ENCODE measurements around the gene CHST11.

The CHST11 gene

DNA sequence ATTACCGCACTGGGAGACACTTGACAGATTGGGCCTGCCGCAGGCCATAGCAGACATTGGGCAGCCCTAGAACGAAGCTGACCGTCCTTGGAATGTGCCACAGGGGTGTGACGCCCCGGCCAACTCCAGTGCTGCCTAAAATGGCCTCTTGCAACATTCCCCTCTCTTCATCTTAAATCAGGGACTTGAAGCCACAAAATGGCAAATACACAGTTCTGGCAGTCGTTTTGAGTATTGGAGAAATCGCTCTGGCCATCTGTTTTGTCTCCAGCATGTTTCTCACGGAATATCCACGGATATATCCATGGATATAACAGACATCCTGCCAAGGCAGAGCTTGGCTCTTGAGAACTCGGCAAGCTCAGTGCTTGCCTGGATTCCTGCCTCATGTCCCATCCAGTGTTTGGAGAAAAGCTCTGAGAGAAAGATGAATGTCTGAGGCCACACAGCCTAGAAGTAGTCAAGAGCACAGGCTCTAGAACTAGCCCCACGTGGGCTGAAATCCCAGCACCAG, 158.4 kb downstream of the CHST11 start:
- Histone ChIP-seq H2AFZ (ENCODE audit: low read depth, low read length, severe bottlenecking) (no peak overlapping the region), H3K4me2 (ENCODE audit: low read depth, low read length, poor library complexity, severe bottlenecking) (no peak overlapping the region), H3K9me2 (replicated peaks; ENCODE audit: insufficient read depth, low read length) (no peaks in the 10 kb centered on the region), H3K4me3 (ENCODE audit: insufficient read depth, low read length, poor library complexity, severe bottlenecking) (no peak overlapping the region), H3K27me3 (ENCODE audit: low read length) (no peaks in the 10 kb centered on the region), H3K9ac (ENCODE audit: low read length) (no peak overlapping the region), H3K36me3 (ENCODE audit: low read length) (no peaks in the 10 kb centered on the region), H3K9me3 (ENCODE audit: insufficient read depth, low read length) (no peaks in the 10 kb centered on the region), H4K20me1 (ENCODE audit: low read depth, low read length) (no peaks in the 10 kb centered on the region), H3K27ac (ENCODE audit: low read depth, low read length) (no peak overlapping the region), H3K79me2 (ENCODE audit: insufficient read depth, low read length) (no peaks in the 10 kb centered on the region), H3F3A (ENCODE audit: insufficient read depth) (no peaks in the 10 kb centered on the region)
- TF ChIP-seq, protein P1, sequence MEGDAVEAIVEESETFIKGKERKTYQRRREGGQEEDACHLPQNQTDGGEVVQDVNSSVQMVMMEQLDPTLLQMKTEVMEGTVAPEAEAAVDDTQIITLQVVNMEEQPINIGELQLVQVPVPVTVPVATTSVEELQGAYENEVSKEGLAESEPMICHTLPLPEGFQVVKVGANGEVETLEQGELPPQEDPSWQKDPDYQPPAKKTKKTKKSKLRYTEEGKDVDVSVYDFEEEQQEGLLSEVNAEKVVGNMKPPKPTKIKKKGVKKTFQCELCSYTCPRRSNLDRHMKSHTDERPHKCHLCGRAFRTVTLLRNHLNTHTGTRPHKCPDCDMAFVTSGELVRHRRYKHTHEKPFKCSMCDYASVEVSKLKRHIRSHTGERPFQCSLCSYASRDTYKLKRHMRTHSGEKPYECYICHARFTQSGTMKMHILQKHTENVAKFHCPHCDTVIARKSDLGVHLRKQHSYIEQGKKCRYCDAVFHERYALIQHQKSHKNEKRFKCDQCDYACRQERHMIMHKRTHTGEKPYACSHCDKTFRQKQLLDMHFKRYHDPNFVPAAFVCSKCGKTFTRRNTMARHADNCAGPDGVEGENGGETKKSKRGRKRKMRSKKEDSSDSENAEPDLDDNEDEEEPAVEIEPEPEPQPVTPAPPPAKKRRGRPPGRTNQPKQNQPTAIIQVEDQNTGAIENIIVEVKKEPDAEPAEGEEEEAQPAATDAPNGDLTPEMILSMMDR (IDR thresholded peaks at IDR 0.05; ENCODE audit: insufficient read depth, low read length, poor library complexity, severe bottlenecking) = no peak
- TF ChIP-seq EZH2phosphoT487 (conservative IDR thresholded peaks at IDR 0.05; ENCODE audit: low read length) = no peak

DNA sequence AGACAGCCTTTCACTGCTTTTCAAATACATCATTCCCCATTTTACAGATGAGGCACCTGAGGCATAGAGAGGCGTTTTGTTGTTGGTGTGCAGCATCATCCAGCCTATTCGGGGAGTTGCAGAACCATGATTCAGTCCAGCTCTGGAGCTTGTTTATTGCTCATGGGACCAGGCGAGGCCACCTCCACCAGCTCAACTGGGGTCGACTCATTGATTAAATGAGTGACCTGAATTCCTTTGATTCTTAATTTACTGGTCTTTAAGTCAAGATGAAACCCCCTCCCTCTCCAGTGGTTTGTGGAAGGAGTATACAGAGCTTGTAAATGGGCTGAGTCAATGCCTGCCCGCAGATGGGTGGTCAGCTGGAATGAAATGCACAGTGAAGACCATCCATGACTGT, 161.9 kb downstream of the CHST11 start:
- Histone ChIP-seq H3K4me3 (ENCODE audit: insufficient read depth, low read length, poor library complexity, severe bottlenecking) (no peak overlapping the region), H3K27ac (ENCODE audit: low read depth, low read length) (no peak overlapping the region), H2AFZ (ENCODE audit: low read depth, low read length, severe bottlenecking) (no peak overlapping the region), H3K36me3 (ENCODE audit: low read length) (no peaks in the 10 kb centered on the region), H3K9me2 (replicated peaks; ENCODE audit: insufficient read depth, low read length) (no peaks in the 10 kb centered on the region), H3K27me3 (ENCODE audit: low read length) (no peaks in the 10 kb centered on the region), H3F3A (ENCODE audit: insufficient read depth) (no peaks in the 10 kb centered on the region), H3K9me3 (ENCODE audit: insufficient read depth, low read length) (no peaks in the 10 kb centered on the region), H3K4me2 (ENCODE audit: low read depth, low read length, poor library complexity, severe bottlenecking) (no peak overlapping the region), H3K79me2 (ENCODE audit: insufficient read depth, low read length) (no peaks in the 10 kb centered on the region), H4K20me1 (ENCODE audit: low read depth, low read length) (no peaks in the 10 kb centered on the region), H3K9ac (ENCODE audit: low read length) (no peak overlapping the region)
- TF ChIP-seq, protein P1 (IDR thresholded peaks at IDR 0.05; ENCODE audit: insufficient read depth, low read length, poor library complexity, severe bottlenecking) = no peak
- no peak for TF ChIP-seq EZH2phosphoT487 (conservative IDR thresholded peaks at IDR 0.05; ENCODE audit: low read length)

- H3K9me2 ChIP-seq (replicated peaks; ENCODE audit: insufficient read depth, low read length) = no peaks in the 10 kb centered on the region
- H3F3A ChIP-seq (ENCODE audit: insufficient read depth) = no peaks in the 10 kb centered on the region
- no peak overlapping the region for H3K4me2 ChIP-seq (ENCODE audit: low read depth, low read length, poor library complexity, severe bottlenecking)
- no peak overlapping the region for H3K9ac ChIP-seq (ENCODE audit: low read length)
- no peaks in the 10 kb centered on the region for H3K27me3 ChIP-seq (ENCODE audit: low read length)
- H2AFZ ChIP-seq (ENCODE audit: low read depth, low read length, severe bottlenecking) = no peak overlapping the region
- no peaks in the 10 kb centered on the region for H3K36me3 ChIP-seq (ENCODE audit: low read length)
- TF ChIP-seq, protein P1 (IDR thresholded peaks at IDR 0.05; ENCODE audit: insufficient read depth, low read length, poor library complexity, severe bottlenecking) = no peak
- TF ChIP-seq EZH2phosphoT487 (conservative IDR thresholded peaks at IDR 0.05; ENCODE audit: low read length) = no peak
- no peak overlapping the region for H3K27ac ChIP-seq (ENCODE audit: low read depth, low read length)
- no peaks in the 10 kb centered on the region for H3K9me3 ChIP-seq (ENCODE audit: insufficient read depth, low read length)
- H4K20me1 ChIP-seq (ENCODE audit: low read depth, low read length) = no peaks in the 10 kb centered on the region
- no peaks in the 10 kb centered on the region for H3K79me2 ChIP-seq (ENCODE audit: insufficient read depth, low read length)
- H3K4me3 ChIP-seq (ENCODE audit: insufficient read depth, low read length, poor library complexity, severe bottlenecking) = no peak overlapping the region
These were observed 162.6 kb downstream of the CHST11 start for GRCh38 chr12:104619305-104619704.
